GM15510 (cell line): ENCODE measurements around the gene OSBPL7.
A peak's percentile ranks its signal among the peaks of the same experiment; 100 is the strongest.

Source experiments
- POLR2A ChIP-seq: IDR thresholded peaks from 3 replicates; pipeline ENCODE4 v1.6.1; 2011; ENCODE audit warnings: borderline replicate concordance; ENCODE audit not compliant: insufficient read length; ENCODE audit errors: extremely low read depth

The OSBPL7 gene, protein sequence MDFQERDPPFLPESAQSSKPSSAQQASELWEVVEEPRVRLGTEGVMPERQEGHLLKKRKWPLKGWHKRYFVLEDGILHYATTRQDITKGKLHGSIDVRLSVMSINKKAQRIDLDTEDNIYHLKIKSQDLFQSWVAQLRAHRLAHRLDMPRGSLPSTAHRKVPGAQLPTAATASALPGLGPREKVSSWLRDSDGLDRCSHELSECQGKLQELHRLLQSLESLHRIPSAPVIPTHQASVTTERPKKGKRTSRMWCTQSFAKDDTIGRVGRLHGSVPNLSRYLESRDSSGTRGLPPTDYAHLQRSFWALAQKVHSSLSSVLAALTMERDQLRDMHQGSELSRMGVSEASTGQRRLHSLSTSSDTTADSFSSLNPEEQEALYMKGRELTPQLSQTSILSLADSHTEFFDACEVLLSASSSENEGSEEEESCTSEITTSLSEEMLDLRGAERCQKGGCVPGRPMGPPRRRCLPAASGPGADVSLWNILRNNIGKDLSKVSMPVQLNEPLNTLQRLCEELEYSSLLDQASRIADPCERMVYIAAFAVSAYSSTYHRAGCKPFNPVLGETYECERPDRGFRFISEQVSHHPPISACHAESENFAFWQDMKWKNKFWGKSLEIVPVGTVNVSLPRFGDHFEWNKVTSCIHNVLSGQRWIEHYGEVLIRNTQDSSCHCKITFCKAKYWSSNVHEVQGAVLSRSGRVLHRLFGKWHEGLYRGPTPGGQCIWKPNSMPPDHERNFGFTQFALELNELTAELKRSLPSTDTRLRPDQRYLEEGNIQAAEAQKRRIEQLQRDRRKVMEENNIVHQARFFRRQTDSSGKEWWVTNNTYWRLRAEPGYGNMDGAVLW

DNA sequence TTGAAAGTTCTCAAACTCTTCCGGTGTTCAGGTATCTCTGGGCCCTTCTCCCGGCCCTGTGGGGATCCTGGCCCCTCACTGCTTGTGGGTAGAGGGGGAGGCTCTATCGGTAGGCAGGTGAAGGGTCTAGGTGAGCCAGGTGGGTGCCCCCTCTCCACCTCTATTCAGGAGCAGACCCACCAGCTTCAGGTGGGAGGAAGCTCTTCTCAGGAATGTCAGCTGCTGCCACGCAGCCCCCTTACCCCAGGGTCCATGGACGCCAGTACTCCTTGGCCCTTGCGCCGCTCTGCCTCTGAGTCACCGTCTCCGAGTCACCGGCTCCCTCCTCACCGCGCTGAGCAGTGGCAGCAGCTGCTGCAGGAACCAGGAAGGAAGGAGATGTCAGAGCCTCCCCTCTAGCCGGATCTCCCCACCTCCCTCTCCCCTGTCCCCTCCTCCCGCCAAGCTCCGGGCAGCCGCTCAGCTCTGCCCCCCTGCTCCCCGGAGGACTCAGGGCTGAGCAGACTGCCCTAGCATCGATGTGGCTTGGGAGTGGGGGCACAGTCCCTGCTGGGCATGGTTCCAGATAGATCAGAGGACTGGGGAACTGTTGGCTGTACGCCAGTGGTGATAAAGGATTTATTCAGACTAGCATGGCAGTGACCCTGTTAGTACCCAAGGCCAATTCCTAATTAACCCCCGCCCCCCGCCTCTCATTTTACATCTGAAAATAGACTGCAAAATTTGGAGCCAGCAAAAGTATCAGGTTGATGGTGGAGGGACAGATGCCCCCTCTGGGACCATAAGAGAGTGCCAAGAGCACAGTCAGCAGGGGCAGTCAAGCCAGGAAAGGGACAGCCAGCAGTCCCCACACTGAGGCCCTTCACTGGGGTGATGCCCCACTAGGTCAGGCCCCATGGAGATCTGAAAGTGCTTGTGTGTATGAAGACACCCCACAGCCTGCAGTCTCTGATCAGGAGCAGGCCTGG, at the start of gene OSBPL7:
OSBPL7 (minus strand) TSS at position 371 of the 968 bp plus-strand sequence. CDS start 1,516 bp downstream, outside the sequence.
- peak; percentile 80 for TF ChIP-seq POLR2A

DNA sequence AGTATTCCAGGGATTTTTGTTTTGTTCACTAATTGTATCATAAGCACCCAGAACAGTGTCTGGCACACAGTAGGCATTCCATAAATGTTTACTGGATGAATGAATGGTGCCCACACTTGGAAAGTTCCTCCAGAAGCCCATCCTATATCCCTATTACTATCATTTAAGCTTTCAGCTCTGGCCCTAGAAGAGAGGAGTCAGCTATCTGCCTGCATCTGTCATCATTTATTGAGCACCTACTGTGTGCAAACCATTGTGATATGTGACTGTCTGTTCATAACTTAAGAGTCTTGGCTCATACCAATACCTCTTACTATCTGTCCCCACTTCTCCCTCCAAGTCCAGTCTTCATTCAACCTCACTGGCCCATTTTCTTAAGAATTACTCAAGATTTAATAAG, 49.5 kb upstream of the OSBPL7 start:
- no peak for TF ChIP-seq POLR2A

DNA sequence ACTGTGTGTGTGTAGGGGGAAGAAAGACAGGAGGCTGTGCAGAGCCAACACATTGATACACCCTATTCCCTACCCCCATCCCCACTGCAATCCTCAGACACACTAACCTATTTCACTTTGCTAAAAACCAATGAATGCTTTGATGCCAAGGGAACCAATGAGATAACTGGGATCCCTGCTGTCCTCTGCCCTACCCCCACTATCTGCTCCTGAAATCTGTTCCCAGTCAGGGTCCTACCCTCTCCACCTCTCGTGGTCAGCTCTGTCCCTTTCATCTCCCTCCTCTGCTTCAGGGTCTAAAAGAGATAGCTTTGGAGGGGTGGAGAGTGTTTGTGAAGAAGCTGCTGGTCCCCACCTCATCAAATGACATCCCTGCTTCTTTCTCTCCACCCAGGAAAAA, 48.5 kb upstream of the OSBPL7 start:
- TF ChIP-seq POLR2A: no peak

DNA sequence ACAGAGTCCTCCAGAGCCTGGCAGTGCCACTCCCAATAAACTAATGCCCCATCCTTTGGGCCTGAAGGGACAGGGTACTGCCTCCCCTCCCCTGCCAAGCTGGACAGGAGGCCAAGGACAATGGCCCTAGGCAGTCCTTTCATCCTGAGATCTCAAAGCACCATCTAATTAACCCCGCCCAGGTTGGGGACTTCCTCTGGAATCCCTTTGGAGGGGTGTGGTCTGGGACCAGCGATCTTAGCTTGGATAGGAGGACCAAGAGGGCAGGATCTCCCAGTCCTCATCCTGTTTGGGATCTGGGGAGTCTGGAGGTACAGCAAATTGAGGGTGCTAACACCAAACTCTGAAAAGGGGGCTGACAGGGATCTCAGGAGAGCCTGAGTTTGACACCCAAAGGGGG, 47.5 kb upstream of the OSBPL7 start:
- no peak for TF ChIP-seq POLR2A

DNA sequence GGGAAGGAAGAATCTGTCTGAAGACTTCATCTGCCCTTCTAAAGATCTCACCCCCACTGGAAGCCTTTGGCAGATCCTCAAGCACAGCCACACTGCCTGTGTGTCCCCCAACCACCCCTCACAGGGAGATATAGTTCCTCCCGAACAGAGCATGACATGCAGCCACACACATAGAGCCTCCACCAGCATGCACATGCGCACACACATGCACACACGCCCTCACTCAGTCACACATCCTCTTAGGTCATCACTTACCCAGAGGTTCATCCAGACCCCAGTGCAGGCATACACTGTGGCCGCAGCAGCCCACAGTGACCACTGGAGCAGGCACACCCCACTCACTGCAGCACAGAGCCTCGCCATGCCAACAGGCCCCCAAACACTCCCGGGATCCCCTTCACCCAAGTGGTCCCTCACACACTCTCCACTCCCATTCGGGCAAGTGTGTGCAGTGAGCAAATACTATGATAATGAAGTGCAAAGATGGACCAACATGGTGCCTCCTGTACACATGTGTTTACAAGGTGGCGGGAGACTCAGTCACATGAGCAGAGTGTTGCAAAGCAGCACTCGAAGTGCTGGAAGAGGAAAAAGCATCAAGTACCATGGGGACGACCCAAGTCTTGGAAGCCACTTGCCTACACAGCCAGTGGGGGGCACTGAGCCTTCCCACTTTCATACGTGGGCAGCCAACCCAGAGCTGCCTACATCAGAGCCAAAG, 46.4 kb upstream of the OSBPL7 start:
- TF ChIP-seq POLR2A: no peak

DNA sequence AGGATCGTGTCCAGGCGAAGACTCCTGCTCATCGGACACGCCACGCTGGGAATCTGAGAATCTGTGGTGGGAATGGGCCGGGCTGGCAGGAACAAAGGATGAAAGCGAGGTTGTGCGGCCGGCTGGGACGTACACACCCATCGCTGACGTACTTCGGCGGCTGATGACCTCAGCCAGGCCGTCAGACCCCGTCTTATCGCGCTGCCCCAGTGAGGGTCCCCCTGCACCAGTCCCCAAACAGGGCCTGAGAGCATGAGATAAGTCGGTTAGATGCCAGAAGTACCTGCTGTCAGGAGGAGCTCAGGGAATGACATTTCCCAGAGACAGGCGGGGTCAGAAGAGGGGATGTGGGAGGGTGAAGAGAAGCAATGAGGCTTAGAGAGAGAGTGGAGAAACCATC, 45.3 kb upstream of the OSBPL7 start:
- TF ChIP-seq POLR2A: no peak

DNA sequence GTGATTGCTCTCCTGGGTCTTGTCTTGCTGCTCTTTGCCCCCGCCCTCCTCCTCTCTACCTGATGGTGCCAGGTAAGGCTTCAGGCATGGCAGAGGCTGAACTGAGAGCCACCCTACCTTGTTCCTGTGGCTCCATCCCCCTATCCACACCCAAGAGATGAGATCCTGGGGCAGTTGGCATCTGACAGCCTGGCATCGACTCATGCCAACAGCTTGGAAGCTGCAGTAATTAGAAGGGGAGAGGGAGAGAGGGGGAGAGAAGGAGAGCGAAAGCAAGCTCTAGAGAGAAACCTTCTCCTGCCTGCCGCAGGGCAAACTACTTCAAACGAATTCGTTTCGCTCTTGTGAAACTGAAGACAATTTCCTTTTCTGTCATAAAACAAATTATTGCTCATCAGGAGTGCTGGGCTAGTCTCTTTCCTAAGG, 43.2 kb upstream of the OSBPL7 start:
- TF ChIP-seq POLR2A: no peak

DNA sequence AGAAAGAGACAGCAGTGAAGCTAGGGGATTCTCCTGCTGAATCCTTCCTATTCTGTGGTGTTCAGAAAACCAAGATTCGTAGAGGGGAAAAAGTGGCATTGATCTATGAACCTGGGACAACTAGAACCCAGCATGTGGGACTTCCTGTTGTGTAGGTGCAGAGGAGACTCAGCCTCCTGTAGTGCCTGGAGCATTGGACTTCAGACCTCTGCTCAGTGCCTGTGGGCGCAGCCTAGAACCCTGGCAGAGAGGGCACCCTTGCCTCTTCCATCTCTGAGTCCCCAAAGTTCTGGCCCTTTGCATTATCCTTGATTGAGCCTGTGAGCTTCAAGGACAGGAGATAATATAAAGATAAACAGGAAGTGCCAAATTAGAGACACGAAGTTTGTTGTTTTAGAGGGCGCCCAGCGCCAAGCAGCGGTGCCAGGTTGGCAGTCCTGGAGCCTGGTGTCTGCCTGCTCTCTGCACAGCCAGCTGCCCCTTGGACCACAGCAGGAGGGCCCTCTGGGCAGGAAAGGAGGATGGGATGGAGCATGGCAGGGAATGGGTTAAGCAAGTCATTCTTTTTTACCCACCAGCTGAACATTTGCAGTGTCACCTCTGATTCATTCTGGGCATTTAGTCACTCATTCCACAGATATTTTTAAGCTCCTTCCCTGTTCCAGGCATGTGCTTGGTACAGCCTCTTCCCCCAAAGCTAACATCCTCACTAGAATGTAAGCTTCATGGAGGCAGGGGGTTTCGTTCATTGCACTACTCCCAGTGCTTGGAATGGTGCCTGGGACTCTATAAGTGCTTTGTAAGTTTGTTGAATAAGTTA, 41.2 kb upstream of the OSBPL7 start:
- TF ChIP-seq POLR2A: no peak

DNA sequence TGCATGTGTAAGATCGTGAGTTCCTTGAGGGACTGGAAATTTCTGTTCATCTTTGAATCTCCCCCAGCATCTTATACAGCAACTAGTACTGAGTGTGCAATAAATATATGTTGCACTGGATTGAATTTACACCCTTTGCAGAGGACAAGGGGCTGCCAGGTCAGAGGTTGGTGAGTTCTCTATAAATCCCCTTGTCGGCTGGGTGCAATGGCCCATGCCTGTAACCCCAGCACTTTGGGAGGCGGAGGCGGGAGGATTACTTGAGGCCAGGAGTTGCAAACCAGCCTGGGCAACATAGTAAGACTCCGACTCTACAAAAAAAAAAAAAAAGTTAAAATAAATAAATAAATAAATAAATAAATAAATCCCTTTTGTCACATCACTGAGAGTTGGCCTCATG, 38.8 kb upstream of the OSBPL7 start:
- TF ChIP-seq POLR2A: no peak

DNA sequence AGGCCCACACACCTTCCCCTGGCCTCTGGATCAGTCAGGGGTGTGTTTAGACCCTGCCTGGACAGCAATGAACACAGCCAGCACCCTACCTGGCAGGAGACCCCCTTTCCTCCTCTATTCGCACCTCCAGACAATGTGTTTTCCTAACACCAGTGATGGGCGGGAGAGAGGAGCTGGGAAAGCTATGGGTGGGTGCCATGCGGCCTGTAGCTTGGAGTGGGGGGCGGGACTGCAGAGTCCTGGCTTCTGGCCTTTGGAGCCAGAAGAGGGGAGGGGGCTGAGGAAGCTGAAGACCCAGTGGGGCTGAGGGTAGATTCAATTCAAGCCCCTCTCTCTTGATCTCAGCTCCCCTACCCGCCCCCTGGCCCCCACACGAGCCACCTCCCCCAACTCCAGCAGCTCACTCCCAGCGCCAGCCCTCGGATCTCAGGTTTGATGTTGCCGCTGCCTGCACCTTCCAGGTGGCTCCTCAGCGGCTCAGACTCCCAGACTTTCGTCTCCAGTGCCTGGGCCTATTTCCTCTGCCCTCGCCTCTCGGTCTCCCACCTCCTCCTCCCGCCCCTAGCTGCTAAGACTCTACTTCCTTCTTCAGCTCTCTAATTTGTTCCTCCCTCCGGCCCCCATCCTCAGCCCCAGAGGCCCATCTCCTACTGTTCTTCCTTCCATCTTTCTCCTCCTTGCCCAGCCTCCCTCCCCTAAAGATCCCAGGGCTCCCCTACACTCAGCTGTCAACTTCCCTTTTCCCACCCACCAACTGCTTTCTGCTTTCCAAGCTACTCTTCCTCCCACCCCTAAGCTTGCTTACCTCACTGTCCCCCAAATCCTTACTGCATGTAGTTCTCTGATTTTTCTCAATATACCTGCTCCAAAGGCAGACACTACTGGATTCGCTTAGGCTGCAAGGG, 36.2 kb upstream of the OSBPL7 start:
- TF ChIP-seq POLR2A: no peak

DNA sequence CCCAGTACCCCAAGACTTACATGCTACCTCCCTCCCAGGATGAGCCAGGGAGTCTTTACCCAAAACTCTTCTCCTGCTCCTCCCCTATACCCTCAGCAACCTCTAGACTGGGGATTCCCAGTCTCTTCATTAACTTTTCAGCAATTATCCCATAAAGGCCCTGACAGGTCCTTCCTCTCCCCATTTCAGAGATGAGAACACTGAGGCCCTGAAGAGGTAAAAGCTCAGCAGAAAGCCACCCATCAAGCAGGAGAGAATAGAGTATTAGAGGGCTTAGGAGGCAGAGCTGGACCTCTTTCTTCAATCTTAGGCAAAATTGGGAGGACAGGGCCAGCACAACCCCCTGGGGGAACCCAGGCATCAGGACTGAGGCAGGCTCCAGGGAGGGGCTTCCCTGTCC, 35.2 kb upstream of the OSBPL7 start:
- no peak for TF ChIP-seq POLR2A

DNA sequence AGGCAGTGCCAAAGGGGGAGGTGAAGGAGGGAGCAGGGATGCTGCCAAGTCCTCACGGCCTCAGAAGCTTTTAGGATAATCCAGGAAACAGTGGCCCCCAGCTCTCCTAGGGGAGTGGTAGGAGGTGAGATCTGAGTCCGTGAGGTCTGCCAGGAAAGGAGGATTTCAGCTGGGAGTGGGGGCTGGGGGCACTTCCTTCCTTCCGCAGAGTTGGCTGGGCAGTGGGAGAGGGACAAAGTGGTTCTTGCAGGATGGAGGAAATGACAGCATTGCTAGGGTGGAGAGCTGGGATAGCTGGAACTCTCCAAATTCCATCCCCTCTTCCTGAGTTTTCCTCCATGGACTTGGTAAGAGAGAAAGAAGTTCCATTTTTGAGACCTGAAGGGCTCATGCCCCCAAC, 34.1 kb upstream of the OSBPL7 start:
- no peak for TF ChIP-seq POLR2A

DNA sequence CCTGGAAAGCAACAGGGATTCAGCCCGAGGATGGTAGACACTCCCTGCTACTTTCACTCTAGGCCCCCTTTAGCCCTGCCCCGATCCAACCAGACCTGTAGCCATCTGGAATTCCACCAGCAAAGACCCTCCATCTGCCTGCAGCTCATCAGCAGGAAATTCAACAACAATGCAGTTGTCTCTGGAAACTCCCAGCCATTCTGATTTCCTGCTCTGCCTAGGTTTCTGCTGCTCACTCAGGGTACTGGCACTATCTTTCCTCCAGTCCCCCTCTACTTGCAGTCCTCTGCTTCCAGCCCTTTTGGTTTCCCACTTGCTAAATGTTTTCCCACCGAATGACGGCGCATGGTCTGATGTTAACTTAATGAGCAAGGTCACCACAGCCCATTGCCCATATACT, 32.0 kb upstream of the OSBPL7 start:
- TF ChIP-seq POLR2A: no peak
